Globus pallidus (tissue), 1 donor: Measurements from ENCODE around the gene PLXDC1.

ENCODE experiments used
- DNase-seq: peaks from one replicate; pipeline ENCODE4 v3.0.0-alpha.2; 2015; ENCODE audit warnings: low spot score

Gene PLXDC1

DNA sequence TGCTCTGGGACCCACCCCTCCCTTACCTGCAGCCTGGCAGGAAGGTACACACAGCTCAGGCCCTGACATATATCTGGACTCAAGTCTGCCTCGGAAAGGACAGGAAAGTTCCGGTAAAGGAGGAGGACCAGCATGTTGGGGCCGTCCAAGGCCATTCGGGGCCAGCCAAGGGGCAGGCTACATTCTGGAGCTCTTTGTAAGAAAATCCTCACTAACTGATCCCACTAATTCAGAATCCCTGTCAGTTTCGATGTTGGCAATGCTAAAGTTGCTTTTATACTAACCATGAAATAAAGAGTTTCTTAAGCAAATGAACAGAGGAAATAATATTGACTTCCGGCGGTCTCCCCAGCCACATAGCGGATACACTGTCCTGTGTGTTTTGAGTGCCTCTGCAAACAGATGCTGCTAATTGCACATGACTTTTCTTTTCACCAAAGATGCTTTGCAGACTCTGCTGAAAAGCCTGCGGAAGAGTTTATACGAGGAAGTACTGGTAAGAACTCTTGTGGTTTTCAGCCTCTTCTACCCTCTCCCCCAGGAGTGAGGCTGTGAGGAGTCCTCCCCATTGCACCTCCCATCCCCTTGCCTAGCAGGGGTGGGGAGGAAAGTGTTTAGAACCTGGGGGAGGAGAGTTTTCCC is 54.8 kb downstream of the PLXDC1 start:
- DNase-seq = no peak

DNA sequence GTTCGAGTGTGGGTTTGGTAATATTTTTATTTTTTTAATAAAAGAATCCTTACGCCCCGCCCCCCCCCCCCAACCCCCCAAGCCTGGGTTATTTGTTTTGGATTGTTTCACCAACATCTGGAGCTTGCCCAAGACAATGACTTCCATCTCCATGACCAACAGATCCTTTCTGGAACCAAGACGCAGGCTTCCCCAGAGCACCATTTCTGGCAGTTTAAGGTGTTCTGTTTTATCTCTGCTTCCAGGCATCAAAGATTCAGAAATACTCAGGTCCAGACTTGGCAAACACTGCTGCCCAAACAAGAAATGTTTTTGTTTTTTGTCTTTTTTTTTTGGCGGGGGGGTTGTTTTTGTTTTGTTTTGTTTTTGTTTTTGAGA is 56.1 kb downstream of the PLXDC1 start:
- DNase-seq = no peak

DNA sequence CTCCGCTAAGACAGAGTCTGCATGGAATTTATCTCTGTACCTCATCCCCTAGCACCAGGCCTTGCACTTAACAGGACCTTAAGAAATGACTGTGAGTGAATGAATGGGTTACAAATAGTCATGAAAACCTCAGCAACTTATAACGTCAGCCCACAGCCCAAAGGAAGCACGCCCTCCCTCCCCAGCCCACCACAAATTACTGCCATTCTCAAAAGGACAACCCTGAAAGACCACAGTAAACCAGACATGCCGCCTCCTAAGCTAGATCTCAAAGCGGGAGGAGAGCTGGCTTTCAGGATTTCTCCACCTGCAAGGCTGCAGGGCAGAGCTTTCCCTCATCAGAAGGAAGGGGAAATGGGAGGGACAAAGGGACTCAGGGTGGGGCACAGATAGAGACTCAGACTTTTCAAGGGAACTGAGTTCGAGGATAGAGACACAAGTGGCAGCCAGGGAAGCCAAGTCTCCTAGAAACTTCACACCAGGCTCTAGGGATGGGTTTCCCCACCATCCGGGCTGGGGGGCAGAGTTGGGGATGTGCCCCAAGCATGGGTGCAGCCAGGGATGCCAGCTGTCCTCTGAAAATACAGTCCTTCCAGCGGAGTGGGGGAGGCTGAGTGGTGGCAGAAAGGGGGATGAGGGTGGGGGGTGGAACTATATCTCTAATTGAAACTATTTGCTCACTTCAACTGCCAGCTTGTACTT is 56.7 kb downstream of the PLXDC1 start:
- no peak for DNase-seq

DNA sequence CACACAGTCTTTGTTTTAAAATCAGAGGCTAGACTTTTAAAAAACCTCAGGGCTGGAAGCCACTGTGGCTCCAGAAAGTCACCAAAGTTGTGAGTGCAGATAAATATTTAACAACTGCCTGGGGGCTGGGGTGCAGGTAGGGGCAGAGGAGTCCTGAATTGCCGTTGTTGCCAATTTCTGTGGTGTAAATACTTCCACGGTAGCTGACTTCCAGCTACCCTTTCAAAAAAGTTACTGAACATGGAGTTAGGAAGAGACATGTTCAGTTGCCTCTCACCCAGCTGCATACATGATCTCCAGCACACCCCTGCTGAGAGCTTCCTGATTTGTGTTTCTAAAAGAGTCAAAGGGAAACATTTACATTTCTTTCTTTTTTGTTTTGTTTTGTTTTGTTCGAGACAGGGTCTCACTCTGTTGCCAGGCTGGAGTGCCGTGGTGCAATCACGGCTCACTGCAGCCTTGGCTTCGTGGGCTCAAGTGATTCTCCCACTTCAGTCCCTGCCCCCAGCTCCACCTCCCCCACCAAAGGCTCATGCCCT is 58.7 kb downstream of the PLXDC1 start:
- no peak for DNase-seq

DNA sequence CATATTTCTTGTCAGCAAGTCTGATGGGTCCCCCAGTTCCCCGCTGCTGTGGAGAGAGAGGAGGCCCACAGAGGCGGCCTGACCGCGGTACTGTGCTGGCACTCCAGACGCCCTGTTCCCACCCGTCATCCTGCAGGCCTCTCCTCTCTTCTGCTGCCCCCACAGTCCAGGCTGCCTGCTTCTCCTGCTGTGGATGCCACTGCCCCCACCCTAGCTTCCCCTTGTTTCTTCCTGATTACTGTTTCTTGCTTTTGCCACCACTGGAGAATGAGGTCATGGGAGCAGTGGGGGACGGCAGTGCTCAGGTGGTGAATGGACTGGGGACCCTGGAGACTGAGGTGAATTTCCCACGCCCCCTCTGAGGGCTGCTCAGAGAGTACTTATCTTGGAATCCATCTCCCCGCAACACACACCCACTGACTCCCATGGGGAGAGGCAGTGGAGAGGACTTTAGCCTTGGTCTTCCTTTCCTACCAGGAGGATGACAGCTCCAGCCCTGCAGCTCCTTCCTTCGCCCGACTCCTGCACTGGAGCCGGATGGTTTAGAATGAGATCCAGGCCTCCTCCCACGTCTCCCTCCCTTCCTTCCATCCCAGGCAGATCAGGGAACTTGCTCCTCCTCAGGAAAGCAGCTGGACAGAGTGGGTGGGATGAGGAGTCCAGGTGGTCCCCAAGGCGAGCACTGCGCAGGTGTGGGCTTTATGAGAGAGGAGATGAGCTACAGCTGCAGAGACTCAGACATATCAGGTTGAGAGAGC is 60.4 kb downstream of the PLXDC1 start:
- DNase-seq = no peak

DNA sequence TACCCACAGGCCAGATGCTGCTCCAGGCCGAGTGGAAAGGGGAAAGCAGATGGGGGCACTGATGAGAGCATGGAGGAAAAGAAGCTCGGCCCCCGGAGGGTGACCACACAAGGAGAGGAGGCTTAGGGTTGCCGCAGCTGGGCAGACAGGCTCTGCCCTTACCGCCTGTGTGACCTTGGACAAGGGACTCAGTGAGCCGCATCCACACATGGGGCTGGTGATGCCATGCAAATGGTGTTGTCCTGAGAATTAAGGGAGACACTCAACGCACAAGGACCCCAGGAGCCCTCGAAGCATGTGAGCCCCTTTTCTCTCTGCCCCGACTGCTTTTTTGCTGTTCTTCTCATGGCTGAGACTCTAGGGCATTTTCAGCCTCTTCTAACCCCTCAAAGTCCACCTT is 61.0 kb downstream of the PLXDC1 start:
- no peak for DNase-seq

DNA sequence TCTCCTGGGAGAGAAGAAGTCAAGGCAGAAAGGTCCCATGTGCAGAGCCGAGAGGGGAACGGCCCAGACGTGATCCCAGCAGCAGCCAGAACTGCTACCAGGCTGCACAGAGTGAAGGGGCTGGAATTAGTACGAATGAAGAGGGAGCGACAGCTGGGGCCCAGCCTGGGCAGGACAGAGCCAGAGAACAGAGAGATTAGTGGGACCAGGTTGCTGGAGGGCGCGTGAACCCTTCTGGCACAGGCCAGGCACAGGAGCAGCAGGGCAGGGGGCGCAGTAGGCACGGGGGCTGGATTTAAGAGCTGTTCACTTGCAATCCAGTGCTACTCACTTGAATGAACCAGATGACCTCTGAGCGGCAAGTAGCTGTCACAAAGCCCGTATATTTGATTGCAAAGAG is 66.9 kb downstream of the PLXDC1 start:
- no peak for DNase-seq

DNA sequence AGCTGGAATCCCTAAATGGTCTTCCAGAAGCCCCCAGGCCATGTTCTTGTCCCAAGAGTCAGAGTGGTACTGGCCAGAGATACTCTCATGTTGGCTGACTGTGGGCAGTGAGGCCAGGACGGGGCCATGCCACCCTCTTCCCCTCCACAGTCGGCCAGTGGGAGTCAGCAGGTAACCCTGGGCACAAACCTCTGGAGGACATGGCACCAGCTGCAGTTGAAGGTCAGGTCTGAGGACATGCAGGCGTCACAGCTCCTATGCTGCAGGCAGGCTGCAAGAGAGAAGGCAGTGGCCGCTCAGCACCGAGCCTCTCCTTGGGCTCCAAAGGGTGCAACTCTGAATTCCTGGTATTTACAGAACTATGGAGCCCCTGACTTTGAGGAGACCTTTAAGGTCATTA is 68.2 kb downstream of the PLXDC1 start:
- DNase-seq = no peak

DNA sequence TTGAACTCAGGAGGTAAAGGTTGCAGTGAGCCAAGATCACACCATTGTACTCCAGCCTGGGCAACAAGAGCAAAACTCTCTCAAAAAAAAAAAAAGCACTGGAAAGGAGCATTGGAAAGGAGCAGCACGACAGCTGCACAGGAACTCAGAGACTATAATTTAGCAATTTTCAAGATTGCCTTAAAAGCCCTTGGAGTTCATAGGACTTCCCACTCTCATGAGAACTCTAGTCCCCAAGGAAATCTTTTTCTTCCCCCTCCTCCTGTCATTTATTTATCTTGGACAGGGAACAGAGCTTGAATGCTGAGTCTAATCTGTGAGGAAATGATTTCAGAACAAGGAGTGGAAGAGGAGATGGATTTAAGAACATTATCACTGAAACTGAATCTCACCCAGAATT is 69.0 kb downstream of the PLXDC1 start:
- DNase-seq = no peak

DNA sequence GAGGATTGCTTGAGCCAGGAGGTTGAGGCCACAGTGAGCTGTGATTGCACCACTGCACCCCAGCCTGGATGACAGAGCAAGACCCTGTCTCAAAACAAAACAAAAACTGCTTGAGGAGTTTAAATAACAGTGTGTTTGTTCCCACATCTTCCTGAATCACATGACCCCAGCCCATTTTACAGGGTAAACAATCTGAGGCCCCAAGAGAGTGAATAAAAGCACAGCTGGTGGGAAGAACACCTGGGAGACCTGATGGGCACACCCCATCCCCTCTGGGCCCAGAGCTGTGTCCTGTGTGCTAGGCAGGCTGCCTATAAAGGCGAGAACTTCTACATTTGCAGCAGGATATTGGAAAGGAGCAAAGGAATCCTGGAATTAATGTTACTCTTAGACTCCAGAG is 69.6 kb downstream of the PLXDC1 start:
- no peak for DNase-seq

DNA sequence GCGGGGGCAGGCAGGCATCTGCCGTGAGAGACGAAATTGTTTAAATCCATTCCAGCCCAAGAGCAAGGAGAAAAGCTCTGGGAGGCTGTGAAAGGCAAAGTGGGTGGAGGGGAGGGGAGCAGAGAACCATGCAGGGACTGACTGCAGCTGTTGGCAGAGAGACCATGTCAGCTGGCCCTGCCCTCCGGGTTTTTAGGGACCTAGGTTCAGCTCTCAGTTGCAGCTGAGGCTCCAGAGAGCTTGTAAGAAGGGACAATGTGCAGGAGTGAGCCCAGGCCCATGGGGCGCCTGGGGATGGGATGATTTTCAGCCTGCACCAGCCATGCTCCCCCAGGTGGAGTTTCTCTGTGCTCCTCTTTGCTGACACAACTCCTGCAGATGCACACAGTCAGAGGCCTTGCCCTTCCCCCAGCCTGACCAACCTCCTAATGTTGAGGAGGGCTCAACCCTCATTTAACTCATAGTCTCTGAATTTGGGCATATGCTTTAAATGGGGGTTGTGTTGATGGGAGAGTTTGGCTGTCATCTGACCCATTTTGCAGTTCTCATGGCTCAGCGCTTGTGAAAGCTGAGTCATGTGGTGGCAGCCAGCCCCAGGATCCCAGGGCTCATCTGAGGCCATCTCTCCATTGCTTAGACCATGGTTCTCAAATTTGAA is 70.9 kb downstream of the PLXDC1 start:
- no peak for DNase-seq

DNA sequence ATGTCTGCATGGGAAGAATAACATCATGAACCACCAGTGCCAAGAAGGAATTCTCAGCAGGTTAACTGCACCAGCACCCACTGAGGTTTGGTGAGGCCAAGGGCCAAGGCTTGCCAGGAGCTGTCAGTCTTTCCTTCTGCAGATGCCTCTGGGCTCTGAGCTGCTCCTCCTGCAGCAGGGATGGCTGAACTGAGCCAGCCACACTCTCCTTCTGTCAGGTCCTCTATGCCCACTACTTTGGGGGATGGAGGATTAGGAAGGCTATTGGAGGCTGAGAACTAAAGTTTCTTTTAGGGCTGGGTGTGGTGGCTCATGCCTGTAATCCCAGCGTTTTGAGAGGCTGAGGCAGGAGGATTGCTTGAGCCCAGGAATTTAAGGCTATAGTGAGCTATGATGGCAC is 71.6 kb downstream of the PLXDC1 start:
- no peak for DNase-seq

DNA sequence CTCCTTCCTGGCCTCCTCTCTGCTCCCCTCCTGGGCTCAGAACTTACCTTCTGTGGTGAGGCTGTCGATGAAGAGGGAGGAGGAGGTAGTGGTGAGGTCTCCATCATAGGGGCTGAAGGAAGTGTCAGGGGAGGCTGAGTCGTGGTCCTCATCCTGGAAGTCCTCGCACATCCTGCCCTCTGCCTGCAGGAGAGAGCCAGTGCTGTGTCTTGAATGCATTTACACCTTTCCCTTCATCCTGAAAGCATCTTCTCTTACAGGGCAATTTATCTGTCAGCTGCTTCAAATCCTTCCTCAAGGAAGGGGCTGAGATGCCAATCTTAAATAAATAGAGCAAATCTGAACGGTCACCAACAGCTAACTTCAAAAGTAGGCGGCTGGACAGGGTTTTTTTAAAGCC is 73.6 kb downstream of the PLXDC1 start:
- no peak for DNase-seq

DNA sequence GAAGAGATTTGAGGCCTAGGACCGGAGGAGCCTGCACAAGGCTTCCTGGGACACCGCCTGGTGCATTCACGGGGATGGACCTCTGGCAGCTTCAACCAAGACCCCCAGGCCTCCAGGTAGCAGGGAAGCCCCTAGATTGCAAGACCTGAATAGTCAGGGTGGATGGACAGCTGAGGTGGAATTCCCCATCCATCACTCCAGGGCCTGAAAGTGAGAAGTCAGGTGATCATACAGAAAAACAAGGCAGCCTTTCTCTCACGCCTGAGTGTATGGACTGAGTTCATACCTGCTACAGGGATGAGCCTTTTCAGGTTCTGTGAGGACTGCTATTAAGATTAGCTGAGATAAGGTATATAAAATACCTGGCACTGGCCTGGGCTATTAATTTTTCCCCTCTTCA is 74.2 kb downstream of the PLXDC1 start:
- DNase-seq = no peak

DNA sequence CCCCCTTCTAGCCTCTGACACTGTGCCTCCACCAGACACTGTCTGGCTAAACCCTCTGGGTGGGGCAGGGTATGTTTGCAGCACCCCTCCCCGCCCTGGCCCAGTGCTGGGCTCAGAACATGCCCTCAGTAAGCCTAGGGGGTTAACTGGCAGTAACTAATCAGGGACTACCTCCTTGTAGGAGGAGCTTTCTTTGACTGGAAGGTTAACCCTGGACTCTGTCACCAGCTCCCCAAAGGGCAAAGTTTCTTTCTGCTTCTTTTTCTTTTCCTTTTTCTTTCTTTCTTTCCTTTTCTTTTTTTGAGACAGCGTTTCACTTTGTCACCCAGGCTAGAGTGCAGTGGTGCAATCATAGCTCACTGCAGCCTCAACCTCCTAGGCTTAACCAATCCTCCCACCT is 76.8 kb downstream of the PLXDC1 start:
- DNase-seq = no peak

DNA sequence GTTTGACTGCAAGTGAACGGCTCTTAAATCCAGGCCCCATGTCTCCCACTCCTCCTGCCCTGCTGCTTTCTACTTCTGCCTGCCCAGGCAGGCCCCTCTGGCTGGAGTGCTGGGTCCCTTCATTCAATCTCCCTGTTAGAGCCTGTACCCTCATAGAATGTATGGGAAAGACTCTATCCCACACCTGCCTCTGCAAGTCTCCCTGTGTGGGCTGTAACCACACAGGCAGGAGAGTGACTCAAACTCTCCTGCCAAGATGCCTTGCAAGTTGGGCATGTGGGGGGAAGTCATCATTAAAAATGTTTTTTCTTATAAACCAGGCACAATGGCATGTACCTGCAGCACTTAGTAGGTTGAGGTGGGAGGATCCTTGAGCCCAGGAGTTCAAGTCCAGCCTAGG is 77.5 kb downstream of the PLXDC1 start:
- DNase-seq = no peak

DNA sequence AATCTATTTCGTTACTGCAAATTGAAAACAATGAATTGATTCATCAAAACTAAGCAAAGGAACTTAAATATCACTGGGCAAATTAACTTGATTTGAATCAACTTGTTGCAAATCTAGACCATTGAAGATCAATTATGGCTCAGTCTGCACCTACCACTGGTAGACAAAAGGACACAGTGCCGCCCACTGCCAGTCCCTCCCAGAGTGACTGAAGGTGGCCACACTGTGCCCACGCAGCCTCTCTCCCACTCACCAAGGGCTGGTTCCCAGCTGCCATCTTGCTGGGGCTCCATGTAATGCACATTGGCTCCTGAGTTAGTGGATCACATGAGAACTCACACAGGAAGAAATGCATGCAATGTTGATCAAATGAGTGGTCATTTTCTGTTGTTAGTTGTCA is 78.1 kb downstream of the PLXDC1 start:
- no peak for DNase-seq

DNA sequence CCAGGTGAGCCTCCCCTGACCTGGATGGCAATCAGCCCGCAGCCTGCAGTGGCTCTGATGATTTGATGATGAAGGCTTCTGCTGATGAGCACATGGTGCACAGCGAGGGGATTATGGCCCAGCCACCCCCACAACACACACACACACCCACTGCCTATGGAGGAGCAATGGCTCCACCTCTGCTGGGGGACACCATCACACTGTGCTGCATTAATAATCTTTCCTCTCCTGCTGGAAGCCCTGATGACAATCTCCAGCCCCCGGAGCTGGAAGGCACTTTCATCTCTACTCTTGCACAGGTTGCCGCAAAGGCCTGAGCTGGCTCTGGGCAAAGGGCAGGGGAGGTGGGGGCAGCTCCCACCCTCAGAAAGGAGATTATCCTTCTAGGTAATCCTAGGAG is 79.9 kb downstream of the PLXDC1 start:
- DNase-seq = no peak

DNA sequence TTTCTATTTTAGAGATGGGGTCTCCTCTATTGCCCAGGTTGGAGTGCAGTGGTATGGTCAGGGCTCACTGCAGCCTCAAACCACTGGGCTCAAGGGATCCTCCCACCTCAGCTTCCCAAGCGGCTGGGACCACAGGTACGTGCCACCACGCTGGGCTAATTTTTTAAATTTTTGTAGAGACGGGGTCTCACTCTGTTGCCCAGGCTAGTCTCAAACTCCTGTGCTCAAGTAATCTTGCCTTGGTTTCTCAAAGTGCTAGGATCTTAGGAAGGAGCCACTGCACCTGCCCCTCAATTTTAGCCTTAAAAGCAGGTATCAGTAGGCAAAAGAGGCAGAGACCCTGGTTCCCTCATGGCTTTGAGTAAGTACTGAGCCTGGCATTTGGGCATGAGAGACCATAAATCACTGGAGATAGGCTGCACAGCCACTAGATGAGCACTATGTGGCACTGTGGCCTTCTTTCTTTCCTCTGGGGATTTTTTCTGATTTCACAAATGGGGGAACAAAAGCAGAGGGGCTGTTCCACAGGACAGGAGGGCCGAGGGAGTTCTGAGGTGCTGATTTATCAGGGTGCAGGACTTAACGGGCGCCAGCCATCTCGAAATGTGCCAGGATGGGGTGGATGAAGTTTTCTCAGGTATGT is 82.2 kb downstream of the PLXDC1 start:
- peak; percentile 30 for DNase-seq

DNA sequence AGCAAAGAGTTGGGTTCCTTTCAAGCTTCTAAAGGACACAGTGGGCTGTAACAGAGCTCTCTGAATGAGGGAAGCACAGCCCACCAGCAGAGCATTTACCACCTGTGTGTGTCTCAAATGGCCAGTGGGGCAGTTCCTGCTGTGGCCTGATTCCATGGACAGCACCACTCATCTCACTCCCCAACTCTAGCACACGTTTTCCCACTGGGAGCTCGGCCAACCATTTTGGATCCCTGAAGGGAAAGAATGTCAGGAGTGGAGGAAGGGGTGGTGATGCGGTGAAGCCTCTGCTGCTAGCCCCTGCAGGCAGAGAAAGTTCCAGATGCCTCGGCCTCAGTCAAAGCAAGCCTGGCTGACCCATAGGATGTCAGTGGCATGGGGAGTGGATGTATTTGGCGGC is 86.6 kb downstream of the PLXDC1 start:
- DNase-seq = no peak

DNA sequence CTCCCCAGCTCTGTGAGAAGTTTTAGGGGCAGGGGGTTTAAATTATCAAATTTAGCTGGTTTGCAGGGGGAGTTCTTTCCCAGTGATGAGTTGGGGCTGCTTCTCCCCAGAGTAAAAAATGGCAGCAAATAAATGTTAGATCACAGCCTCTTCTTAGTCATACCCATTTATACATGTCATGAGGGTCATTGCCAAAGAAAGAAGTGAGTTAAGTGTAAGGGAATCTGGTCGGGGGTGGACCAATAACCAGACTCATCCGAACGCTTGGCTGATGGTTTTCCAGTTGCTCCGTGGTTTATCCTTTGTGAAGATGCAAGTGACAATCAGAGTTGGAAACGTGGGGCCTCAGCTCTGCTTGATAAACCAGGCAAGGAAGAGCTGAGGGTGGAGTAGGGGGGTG is 87.1 kb downstream of the PLXDC1 start:
- DNase-seq = no peak

DNA sequence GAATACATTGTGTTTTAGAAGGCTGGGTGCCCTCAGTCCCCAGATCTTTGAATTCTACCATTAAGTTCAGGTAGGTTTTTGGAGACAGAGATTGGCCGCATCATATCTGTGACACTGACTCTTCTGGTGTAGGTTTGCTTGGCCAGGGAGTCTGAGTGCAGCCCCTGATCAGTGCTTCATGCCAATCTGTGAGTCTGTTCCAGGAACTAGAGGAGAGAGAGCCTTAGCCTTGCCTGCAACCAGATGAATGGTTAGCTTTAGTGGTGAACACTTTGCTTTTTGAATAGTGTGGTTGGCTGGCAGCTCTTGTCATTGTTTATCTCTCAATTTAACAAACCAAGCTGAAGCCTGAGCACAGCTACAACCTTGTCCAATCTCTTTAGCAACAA is 87.8 kb downstream of the PLXDC1 start:
- DNase-seq = no peak
